GM11168 (cell line): ENCODE data around the gene CDH23.

Experiments
- in situ Hi-C: fragments of 300-500 bp; cut with MboI; formaldehyde crosslinking; loops from one replicate; pipeline ENCODE4 v1.12.0; 2022; ENCODE audit warnings: low sequenced_read_pairs; ENCODE audit not compliant: unreplicated experiment

CDH23 gene

DNA sequence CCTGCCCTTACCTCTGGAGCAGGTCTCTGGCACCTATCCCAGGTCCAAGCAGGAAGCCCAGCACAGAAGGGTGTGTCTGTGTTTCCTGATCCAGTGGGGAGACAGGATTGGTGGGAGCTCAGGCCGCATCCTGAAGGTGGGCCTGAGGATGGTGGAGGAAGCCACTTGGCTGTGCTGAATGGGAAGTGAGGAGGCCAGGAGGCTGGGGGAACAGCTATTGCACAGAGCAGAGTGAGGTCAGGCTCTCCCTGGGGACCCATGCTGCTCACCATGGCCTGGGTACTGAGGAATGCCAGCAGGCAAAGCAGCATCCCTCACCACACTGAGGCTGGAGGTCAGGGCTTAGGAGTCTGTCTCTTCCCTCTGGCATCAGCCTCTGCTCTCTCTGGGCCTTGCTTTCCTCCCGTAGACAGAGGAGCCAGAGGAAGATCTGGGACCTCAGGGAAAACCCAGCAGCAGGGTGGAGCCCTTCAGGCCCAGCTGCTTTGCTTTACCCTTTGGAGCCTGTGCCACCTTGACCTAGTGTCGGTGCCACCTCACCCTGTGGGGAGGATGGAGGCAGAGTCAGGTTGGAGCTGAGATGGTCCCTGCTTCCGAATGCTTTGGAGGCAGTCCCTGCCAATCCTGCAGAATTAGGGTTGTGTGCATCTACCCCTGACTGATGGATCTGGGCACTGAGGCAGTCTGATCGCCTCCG lies 39.0 kb downstream of the CDH23 start:
- in situ Hi-C loops, result no loop called here

DNA sequence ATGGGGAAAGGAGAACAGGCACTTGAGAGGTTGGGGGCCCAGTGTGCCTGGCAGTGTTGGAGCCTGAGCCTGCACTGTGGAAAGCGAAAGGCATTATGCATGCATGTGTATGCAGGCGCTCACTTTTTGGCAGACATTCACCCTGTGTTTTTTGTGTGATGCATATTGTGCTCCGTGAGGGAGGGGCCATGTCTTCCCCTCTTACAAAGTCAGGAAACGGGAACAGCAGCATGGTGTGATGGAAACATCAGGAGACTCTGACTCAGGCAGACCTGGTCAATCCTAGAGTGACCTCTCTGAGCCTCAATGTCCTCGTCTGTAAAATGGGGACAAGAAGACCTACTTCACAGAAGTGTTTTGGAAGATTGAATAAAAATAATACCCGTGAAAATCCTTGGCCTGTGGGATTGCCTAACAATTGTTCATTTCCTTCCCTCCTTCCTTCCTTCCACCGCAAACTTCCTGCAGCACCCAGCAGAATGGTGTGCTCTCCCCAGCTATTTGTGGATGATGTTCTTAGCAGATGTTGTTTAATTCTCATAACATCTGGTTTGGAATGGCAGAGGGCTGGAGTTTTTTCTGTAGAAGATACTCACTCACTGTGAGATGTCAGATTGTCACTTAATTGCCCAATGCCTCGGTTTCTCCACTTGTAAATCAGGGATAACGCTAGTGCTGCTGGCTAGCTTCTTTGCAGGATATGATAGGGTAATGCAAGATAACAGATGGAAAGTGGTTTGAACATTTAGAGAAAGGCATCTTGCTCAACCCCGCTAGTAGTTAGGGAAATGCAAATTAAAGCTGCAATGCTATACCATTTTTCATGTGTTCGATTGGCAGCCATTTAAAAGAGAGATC lies 39.8 kb downstream of the CDH23 start:
- in situ Hi-C loops, result no loop called here

DNA sequence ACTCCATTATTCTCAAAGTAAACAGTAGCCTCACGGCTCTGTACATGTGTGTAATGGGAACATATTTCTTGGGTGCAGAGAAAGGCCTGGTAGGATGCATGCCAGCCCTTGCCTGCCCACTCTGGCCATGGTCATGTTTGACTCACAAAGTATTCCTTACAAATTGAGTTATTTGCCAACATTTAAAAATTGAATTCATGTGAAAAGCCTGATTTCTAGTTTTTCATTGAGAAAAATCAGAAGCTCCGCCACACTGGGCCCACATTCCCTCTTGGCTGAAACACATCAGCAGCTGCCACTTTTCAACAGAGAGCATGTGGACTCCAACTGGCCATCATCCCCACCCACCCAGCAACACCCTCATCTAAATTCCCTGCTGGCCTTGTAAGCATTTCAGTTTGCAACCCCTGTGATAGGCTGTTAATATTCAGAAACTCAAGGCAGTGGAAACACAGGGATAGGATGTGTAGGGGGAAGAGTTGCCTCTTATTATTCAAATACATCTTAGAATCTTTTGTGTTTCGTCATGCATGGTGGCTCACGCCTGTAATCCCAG lies 40.9 kb downstream of the CDH23 start:
- in situ Hi-C loops, result no loop called here

DNA sequence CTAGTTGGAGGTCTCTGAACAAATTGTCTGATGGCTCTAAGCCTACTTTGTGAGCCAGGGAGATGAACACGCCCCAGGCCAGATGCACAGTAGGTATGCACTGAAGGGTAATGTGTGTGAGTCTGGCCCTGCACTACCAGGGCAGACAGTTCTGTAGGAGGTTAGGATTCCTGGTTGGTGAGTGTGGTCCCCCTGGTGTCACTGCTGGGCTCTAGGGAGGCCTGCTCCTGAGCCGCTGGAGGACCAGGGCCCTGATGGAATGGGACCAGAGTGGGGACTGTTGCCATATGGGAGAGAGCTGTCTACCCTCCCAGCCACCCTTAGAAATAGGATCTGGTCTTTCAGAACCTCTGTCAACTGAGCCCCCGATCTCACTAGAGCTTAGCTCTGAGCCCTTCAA lies 42.0 kb downstream of the CDH23 start:
- in situ Hi-C loops, result no loop called here

DNA sequence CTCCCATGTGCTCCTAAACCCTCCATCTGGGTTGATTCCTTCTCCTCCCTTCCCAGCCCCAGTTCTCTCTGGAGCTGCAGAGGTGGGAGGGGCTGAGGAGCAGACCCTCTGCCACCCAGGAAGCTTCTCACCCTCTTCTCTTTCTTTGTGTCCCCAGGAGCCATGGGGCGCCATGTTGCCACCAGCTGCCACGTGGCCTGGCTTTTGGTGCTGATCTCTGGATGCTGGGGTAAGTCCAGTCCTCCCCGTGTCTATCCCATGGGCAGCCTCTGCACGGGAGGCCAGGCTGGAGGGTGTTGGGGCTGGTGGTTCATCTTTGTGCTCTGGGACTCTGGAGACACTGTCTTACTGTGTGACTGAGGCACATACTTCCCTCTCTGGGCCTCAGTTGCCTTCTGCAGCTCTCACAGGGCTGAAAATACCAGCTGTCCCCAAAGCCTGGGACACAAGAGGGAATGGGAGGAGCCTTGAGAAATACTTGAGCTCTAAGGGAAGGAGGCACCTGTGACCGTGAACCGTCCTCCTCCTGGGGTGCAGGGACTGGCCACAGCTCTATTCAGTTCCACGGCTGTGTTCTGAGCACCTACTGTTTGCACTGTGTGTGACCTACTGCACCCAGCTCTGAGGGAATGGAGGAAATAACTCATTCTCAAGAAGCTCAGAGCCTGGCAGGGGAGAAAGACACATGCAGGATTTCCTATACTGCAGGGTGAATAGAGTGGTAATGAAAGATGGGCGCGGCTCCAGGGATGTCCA lies 43.1 kb downstream of the CDH23 start:
- in situ Hi-C loops, result no loop called here

DNA sequence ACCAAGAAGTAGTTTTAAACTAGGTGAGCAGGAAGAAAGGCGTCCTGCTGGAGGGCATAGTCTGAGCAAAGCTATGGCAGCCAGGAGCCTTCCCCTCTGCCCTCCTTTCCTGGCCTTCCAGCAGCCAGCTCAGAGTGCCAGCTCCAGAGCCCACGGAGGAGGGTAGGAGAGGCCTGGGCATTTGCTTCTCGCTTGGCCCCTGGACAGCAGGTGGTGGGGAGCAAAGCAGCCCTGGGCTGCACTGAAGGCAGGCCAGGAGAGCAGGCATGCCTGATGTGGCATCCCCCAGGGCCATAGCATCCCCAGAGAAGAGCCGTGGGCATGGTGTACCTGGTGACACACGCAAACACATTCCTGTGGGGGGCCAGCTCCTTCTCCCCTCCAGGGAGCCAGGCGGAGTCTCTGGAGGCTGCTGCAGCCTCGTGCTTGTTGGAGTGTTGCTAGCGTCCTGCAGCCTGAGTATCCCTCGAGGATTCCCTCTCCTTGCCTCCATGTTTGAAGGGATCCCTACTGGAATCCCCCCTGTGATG lies 43.9 kb downstream of the CDH23 start:
- in situ Hi-C loops, result no loop called here

DNA sequence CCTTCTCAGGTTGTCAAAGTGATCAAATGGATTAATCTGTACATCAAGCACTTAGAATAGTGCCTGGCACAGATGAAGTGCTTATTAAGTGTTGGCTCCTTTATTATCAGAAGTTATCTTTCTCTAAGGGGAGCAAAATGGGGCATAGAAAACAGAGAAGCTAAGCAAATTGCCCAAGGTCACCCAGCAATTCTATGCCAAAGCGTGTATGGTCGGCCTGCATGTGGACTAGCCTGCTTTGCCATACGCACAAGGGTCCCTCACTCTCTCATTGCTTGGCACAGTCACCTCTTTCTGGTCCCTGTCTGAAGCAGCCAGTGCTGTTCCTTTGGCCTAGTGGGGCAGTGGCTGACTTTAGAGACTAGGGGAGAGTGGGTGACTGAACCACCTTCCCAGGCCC lies 45.3 kb downstream of the CDH23 start:
- in situ Hi-C loops, result no loop called here

DNA sequence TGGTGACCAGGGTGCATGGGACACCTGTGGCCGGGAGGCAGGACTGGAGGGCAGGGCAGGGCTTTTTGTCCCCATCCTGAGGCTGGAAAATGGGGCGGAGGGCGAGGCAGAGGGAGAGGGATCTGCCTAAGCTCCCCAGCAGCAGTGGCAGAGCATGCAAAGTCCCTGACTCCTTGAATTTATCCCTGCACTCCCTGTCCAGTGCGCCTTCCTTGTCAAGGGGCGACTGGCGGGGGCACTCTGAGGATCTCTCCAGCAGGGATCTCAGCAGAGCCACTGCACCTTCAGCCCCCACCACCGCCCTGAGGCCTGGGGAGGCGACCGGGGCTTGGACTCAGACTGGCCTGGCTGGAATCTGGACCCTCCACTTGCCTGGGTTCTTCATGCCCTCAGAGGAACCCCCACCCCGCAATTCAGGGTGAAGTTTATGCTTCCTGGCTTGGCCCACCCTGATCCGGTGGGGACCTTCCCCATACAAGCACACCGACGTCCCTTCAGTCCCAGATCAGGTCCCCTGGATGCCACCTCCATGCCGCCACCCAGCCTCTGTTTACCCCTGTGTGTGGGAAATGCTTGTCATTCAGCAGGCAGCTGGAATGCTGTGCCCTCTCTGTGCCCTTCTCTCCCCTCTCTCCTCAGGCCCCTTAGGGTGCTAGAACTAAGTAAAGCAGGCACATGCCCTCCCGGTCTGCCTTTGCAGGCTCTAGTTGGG lies 46.3 kb downstream of the CDH23 start:
- in situ Hi-C loops, result no loop called here

DNA sequence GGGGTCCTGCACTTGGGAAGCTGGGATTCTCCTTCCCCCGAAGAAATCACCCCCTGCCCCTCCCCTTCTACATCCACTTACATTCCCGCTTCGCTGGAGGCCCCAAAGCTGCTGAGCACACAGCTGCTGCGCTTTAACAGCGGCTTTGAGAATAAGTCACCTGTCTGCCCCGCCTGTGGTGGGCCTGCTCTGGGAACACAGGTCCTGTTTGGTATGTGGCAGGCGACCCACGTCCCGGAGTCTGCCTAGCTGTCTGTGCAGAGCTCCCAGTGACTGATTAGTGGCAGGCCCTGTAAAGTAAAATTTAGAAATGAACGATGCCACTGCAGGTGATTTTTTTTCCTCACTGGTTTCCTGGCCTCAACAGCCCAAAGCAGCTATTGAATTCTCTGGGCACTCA lies 47.0 kb downstream of the CDH23 start:
- in situ Hi-C loops, result no loop called here

DNA sequence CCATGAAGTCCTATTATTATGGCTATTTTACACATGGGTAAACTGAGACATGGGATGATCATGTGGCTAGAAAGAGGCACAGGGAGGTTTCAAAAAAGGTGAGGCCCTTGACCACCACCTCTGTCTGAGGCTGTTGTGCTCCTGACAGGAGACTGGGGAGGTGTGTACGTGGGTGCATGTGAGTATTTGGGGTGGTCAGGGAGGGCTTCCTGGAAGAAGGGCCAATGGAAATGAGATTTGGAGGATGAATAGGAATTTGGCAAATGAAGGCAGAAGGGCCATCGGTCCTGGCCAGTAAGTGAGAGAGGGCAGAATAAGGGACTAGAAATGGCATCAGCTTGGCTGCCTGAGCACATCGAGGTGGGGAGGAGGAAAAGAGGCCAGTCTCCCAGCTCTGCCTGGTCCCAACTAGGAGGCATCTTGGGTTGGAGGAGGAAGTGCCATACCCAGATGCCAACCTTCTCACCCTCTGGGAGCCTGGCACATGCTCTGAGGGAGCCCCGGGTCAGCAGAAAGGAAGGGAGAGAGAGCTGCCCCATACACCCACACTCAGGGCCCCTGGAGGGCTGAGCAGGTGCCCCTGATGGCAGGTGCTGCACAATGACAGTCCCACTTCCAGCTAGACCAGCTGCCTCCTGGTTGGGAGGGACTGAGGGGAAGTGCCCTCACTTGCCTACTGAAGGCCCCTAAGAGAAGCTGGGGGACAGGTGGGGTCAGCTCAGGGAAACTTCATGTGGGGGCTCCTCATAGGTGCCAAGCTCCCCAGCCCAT lies 47.7 kb downstream of the CDH23 start:
- in situ Hi-C loops, result no loop called here

DNA sequence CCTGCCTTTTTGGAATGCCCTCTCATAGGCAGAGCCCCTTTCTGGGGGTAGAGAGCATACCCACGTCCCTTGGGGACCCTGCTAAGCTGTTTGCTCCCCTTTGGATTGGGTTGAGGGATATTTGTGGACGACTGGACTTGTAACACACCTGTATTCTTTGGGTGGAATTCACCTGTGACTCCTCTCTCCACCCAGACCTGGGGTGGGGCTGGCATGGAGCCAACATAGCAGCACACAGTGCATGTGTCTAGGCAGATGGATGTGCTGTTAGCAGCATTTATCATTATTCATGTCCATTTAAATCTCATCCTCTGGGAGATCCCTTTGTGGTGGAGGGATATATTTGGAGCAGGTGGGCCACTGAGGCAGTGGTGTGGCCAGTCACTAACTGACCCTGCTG lies 51.0 kb downstream of the CDH23 start:
- in situ Hi-C loops, result no loop called here

DNA sequence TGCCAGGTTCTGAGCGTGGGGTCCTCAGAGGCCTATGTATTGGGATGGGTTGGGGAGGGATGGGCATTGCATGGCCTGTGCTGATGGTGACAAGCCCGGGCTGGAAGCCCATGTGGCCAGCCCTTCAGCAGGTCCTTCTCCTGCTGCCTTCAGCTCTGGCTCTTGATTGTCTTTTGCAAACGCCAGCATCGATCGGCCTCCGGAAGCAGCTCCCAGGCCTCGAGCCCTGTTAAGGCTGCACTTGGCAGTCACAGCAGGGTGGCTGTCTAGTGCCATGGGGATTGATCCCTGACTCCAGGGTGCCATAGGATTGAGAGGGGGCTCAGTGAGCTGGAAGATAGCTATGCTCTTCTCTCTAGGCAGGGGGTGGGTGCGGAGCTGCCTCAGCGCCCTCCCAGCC lies 51.4 kb downstream of the CDH23 start:
- in situ Hi-C loops, result no loop called here

DNA sequence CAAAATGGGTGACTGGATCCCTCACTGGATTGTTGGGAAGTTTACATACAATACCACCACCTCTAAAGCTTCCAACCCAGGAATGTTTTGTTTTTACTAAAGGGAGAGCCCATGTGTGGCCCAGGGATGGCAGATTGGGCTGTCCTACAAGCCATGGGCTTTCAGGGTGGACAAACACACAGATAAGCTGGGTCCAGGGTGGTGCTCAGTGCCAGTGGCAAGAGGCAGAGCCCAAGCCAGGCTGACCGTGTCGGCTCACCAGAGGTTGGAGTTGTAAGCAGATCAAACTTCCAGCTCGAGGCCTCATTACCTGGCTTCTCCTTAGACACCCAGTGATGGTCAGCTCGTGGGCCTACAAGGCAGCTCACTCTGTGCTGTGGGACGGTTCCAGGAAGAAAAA lies 52.3 kb downstream of the CDH23 start:
- in situ Hi-C loops, result no loop called here

DNA sequence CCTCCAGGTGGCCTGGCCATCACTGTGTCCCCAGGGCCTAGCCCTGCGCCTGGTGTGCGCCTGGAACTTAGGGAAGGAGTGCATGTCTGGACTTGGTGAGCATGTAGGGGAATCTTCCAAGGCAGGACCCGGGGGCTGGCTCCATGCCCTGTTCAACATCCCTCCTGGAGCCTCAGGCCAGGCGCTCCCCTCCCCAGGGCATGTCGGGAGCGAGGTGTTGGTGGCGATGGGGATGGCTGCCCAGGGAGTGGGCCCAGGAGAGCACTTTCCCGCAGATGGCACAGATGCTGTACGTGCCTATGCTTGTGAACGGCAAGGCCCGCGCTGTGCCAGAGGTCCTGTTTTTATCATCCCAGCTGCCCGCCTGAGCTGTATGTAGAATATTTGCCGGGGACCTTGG lies 55.0 kb downstream of the CDH23 start:
- in situ Hi-C loops, result no loop called here

DNA sequence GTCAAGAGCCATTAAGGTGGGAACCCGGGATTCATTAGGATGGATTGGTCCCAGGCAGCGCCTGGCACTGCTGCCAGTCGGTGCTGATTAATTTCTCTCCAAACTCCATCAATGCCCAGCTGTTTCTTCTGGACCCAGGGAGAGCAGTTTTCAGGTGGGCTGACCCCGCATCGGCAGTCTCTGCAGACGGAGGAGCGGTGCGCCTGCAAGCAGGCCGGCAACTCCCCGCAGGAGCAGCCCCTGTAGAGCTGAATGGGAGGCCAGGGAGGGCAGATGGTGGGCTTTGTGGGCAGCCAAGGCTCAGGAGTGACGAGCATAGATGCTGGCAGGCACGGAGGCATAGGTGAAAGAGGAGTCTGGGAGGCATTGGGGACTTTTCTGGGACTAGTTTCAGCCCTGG lies 56.5 kb downstream of the CDH23 start:
- in situ Hi-C loops, result no loop called here

DNA sequence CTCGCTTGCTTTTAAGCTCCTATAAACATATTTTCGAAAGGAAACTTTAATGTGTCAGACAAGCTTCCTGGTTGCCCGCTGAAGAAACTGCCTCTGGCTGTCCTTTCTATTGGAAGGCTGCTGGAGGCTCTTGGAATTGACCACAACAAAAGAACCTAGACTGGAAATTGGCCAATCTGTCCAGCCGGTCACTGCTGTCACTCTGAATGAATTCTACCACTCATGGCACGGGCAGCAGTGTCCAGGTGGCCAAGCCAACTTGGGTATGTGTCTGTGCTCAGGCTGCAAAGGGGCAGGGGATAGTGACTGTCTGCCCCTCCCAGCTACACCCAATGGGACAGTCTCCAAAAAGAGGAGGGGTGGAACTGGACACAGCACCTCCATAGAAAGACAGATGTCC lies 57.6 kb downstream of the CDH23 start:
- in situ Hi-C loops, result no loop called here

DNA sequence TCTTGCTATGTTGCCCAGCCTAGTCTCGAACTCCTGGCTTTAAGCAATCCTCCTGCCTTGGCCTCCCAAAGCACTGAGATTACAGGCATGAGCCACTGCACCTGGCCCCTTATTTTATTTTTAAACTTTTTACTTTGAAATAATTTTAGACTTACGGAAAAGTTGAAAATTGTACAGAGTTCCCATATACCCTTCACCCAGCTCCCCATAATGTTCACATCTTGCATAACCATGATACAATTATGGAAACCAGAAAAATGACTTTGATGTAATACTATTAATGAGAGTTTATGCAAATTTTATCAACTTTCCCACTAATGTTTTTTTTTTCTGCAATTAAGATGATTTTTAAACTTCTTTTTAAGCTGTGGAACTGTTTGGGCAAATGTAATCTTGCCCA lies 58.3 kb downstream of the CDH23 start:
- in situ Hi-C loops, result no loop called here

DNA sequence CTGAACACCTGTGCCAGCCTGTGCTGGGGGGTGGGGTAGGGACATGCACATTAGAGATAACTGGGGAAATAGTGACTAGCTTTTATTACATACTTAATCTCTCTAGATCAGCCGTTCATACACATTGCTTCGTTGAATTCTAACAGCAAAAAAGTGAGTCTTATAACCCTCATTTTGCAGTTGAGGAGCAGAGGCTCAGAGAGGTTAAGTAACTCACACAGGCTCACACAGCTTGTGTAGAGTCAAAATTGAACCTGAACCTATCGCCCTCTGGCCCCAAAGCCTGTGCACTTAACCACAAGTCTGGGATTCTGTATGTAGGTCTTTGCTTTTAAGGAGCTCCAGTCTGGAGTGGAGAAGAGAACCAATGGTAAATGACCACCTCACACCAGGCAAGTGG lies 59.9 kb downstream of the CDH23 start:
- in situ Hi-C loops, result no loop called here

DNA sequence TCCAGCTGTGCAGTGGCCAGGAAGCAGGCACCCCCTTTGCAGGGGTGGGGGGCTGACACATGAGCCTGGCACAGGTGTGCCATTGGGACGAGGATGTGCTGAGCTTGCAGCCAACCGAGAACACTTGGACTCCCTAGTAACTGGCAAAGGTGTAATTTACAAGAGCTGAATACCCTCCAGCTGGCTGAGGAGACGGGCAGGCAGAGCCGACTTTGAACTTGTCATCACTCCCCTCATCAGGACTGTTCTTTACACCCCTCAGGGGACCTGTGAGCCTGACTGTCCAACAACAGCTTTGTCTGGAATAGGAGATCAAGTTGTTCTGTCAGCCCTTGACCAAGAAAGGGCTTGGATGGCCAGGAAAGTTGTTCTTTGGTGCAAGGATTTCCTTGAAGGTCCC lies 61.2 kb downstream of the CDH23 start:
- in situ Hi-C loops, result no loop called here
